ENCODE measurements around the gene ZC3H14.

GRCh38 chr14:88545256-88545655 is 17.6 kb upstream of the ZC3H14 start:
- TF ChIP-seq POLR2AphosphoS5 (IDR thresholded peaks at IDR 0.05; ENCODE audit: low read depth, low read length) (no peak), TAF1 (IDR thresholded peaks at IDR 0.05; ENCODE audit: borderline replicate concordance, insufficient read depth, low read length) (no peak), FOXP2 (optimal IDR thresholded peaks at IDR 0.05; ENCODE audit: borderline replicate concordance, extremely low read depth, extremely low read length, insufficient read depth) (no peak)
